Stomach (tissue), 4 donors: ENCODE data around the gene SGF29.
"Not testable (repeated sequence)": the region's sequence is repeated elsewhere in the genome, so short reads cannot be mapped to it uniquely, and the experiment has no call there.

Experiments
- EP300 ChIP-seq: sonication (generic); formaldehyde crosslinking; IDR thresholded peaks from one replicate; pipeline ENCODE4 v1.6.1; 2017; ENCODE audit warnings: antibody characterized with exemption
- POLR2A ChIP-seq, 4 donors: fragments of 450-650 bp; IDR thresholded peaks; one replicate each; pipeline ENCODE4 v1.6.1; 2016; ENCODE audit warnings: antibody characterized with exemption in 4 of 4, control low read depth in 2 of 4, mild to moderate bottlenecking in 1 of 4, moderate library complexity in 1 of 4
- POLR2AphosphoS5 ChIP-seq, 3 donors: sonication (generic); formaldehyde crosslinking; IDR thresholded peaks; one replicate each; pipeline ENCODE4 v1.6.1; 2016; ENCODE audit warnings: antibody characterized with exemption in 3 of 3
- TF ChIP-seq, protein P1 (sequence below), 7 experiments: fragments of 450-650 bp in 4 of 7; fragments of 200-600 bp in 3 of 7; sonication (generic) in 3 of 7; IDR thresholded peaks; one replicate each; pipeline ENCODE4 v1.5.1; 2016 to 2019; ENCODE audit warnings: antibody characterized with exemption in 7 of 7, control low read depth in 2 of 7, mild to moderate bottlenecking in 1 of 7

GRCh38 chr16:28612359-28613280 lies 58.9 kb downstream of the SGF29 start:
- TF ChIP-seq, protein P1, sequence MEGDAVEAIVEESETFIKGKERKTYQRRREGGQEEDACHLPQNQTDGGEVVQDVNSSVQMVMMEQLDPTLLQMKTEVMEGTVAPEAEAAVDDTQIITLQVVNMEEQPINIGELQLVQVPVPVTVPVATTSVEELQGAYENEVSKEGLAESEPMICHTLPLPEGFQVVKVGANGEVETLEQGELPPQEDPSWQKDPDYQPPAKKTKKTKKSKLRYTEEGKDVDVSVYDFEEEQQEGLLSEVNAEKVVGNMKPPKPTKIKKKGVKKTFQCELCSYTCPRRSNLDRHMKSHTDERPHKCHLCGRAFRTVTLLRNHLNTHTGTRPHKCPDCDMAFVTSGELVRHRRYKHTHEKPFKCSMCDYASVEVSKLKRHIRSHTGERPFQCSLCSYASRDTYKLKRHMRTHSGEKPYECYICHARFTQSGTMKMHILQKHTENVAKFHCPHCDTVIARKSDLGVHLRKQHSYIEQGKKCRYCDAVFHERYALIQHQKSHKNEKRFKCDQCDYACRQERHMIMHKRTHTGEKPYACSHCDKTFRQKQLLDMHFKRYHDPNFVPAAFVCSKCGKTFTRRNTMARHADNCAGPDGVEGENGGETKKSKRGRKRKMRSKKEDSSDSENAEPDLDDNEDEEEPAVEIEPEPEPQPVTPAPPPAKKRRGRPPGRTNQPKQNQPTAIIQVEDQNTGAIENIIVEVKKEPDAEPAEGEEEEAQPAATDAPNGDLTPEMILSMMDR (IDR thresholded peaks at IDR 0.05): not testable (repeated sequence)
- TF ChIP-seq POLR2AphosphoS5 (IDR thresholded peaks at IDR 0.05); POLR2A (IDR thresholded peaks at IDR 0.05); EP300: not testable (repeated sequence)
